Activated CD8-positive, alpha-beta memory T cell treated with anti-CD3 and anti-CD28 coated beads for 36 hours (primary cell): Measurements from ENCODE around the gene FGF9. TPM values are rescaled to one million over a fixed set of nuclear protein-coding genes. Genes with fewer than 3 reads are reported as not detected.

Source experiments
- CTCF ChIA-PET: fragments of 350-600 bp; sonication (Branson Sonifier 250); formaldehyde crosslinking; loops from one replicate; lab custom pipeline; 2021; ENCODE audit warnings: antibody characterized with exemption; lab: Charles Lee
- POLR2A ChIA-PET: fragments of 350-600 bp; sonication (Branson Sonifier 250); formaldehyde crosslinking; loops from one replicate; lab custom pipeline; 2021; ENCODE audit warnings: antibody characterized with exemption; lab: Charles Lee
- total RNA-seq, 2 experiments: library from RNA; stranded (reverse); gene quantifications; one replicate each; pipeline ENCODE4 v1.2.3, GENCODE V29; 2021

Gene FGF9
- total RNA-seq, 2 experiments from 2014 or later, result 1.3 to 1.7 TPM

DNA sequence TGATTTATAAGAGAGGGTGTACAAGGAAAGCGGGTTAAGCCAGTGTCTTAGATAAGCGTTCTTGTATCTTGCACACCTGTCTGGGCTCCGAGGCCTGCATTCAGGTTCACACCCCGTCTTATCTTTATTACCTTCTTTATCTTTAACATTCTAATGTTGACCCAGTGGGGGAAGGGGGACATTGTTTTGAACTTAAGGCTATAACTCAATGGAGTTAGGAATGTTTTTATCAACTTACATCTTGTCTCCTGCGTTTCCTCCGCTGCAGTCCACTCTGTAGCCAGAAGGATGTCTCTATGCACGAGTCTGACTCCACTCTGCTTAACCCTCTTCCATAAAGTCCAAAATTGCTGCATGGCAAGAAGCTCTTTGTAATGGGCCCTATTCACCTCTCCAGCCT is 71.2 kb downstream of the FGF9 start:
- ChIA-PET POLR2A (no interaction called here), CTCF (no interaction called here)

DNA sequence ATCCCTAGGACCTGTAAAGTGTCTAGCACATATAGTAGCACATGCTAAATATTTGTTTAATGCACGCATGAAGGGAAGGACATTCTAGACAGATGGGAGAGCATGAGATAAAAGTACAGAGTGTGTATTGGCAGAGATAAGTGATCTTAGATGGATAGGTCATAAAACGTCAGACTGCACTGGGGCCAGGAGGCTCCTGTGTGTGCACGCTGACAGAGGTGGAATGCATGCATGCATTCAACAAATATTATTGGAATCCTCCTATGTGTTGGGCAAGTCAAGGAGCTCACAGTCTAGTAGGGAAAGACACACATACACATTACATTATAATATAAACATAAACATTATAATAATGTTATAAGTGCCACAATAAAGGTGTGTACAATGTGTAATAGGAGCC is 73.3 kb downstream of the FGF9 start:
- CTCF ChIA-PET, result no interaction called here
- POLR2A ChIA-PET, result no interaction called here

DNA sequence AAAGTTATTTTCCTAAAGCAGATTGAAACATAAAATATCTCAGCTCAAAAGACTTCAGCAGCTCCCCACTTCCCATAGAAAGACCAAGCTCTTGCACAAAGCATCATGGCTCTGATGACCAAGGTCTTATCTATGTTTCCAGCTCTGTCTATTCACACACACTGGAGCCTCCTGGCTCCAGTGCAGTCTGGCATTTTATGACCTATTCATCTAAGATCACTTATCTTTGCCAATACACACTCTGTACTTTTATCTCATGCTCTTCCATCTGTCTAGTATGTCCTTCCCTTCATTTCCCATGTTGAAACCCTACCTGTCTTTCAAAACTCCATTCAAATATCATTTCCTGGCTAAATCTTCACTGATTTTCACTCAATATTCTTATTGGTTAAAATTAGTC is 74.4 kb downstream of the FGF9 start:
- ChIA-PET CTCF (interaction anchor here (0.6 kb wide), 1 partner anchor 31 kb away, joined by 3 read pairs; no protein-coding TSS in a partner anchor), POLR2A (no interaction called here)

DNA sequence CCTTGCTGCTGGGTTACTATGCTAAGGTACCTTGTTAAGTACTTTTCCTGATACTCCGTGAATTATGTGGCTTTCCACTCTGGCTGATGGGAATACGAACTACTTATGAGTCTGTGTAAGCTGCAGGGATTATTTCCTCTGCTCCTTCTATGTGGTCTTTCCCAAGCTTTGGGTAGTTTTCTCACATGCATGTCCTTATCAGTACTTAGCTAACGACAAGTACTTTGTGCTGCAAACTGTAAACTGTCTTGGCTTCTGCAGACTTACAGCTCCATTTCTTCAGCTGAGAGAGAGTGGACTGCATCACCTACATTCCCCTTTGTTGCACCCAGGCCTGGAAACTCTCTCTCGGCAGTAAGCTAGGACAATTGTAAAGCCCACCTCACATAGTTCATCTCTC is 76.6 kb downstream of the FGF9 start:
- CTCF ChIA-PET, result no interaction called here
- POLR2A ChIA-PET, result no interaction called here

DNA sequence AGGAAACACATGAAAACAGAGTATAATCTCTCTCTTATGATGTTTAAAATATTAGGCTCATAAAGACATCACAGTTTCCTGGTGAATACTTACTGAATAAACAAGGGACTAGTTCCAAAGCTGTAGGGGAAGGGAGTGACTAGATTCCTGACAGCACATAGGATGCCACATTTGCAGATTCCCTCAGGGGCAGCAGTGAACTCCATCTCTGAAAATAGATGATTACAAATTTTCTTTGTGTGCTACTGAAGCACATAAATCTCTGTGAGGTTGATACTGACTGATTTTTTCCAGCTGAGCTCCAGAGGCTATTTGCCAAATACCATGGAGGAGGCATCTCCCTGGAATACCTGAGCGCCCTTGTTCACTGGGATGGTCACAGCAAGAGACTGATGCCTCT is 77.3 kb downstream of the FGF9 start:
- ChIA-PET POLR2A (no interaction called here), CTCF (no interaction called here)

DNA sequence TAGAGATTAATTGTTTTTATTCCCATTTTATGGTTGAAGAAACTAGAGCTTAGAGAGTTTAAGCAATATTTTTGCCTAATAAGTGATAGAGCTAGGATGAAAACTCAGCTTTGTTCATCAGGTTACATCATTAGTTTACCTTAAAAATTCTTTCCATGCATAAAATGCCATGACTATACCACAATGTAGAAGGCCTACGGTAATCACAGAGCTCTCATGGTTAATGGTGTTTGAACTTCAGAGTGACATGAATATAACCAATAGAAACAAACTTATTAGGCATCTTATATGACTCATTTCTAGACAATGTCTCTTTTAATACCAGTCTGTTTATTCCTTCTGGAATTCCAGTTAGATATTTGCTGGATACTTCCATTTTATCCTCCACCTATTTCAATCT is 78.5 kb downstream of the FGF9 start:
- ChIA-PET POLR2A (no interaction called here), CTCF (no interaction called here)

DNA sequence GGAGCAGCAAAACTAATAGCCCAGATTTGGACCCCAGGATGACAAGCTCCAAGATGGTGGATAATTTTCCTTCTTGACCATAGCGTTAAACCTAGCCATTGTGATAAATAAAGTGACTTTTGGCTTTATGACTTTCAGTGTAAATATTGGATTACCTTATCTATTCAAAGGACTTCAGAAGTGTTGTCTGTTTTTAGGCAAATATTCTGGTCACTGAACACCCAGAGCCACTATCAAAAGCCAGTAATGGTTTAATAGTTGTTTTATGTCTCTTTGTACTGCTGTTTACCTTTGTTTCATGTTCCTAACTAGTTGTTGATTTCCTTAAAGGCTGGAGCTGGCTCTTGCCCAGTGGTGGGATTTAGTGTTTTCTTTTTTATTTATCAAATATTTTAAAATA is 81.6 kb downstream of the FGF9 start:
- ChIA-PET POLR2A (no interaction called here), CTCF (no interaction called here)

DNA sequence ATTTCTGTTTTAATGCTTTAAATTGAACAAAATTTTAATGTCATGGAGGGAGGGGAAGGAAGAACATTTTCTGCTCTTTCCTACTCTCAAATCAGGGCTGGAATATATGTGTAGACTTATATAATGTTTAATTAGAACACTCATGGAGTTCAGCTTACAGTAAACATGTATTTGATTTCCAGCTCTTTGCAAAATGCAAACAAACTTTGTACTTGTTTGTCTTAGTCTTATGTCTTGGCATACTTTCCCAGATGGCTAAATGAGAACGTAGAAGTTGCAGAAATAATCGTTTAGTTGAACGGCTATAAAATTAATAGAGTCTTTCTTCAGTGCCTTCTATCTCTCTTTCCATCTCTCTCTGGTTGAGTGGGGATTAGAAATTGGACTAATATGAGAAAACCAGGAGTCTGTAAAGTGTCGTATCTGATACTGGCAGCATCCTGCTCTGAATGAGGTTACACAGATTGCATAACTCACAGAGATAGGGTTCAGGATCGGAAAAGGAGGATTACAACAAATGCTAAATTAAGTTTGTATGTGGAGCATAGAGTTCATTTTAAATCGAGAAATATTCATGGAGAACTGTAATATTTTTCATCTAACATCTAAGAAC is 82.3 kb downstream of the FGF9 start:
- CTCF ChIA-PET, result no interaction called here
- POLR2A ChIA-PET, result no interaction called here

Other genes starting within 250 kb of the FGF9 start
- 10 to 100 TPM; 53.0 to 59.7 TPM for gene ZDHHC20, start 211.8 kb upstream of the FGF9 start, total RNA-seq
- gene MICU2, start 66.9 kb upstream of the FGF9 start, total RNA-seq, result 10 to 100 TPM; 35.1 to 37.2 TPM